Upper lobe of left lung (tissue), 6 donors: ENCODE results near the gene ADGRE1. TPM values are rescaled to one million over a fixed set of nuclear protein-coding genes. Genes with fewer than 3 reads are reported as not detected.

Experiments used
- ATAC-seq, 2 donors: fragments of 200-7000 bp; cut with Tn5 transposase; one replicate each; pipeline ENCODE4 v1.9.1; 2022; ENCODE audit warnings: mild to moderate bottlenecking in 2 of 2, moderate library complexity in 2 of 2; ENCODE audit not compliant: low FRiP score in 2 of 2
- DNase-seq, 2 donors: peaks; one replicate each; pipeline ENCODE4 v3.0.0-alpha.2; 2019 to 2020
- H3K27ac ChIP-seq, 4 donors: fragments of 200-600 bp; sonication (generic); one replicate each; pipeline ENCODE4 v1.5.1; 2016 to 2019
- H3K27me3 ChIP-seq, 4 donors: fragments of 200-600 bp; sonication (generic); one replicate each; pipeline ENCODE4 v1.5.1; 2017 to 2019
- H3K36me3 ChIP-seq, 4 donors: fragments of 200-600 bp; sonication (generic); one replicate each; pipeline ENCODE4 v1.5.1; 2016 to 2019
- H3K4me1 ChIP-seq, 4 donors: fragments of 200-600 bp; sonication (generic); one replicate each; pipeline ENCODE4 v1.5.1; 2018 to 2019
- H3K4me3 ChIP-seq, 4 donors: fragments of 200-600 bp; sonication (generic); one replicate each; pipeline ENCODE4 v1.5.1; 2017 to 2019; ENCODE audit warnings: mild to moderate bottlenecking in 2 of 4, moderate library complexity in 1 of 4
- H3K9me3 ChIP-seq, 4 donors: fragments of 200-600 bp; sonication (generic); one replicate each; pipeline ENCODE4 v1.5.1; 2018 to 2019
- CTCF ChIP-seq, 6 experiments: fragments of 450-650 bp in 4 of 6; fragments of 200-600 bp in 2 of 6; sonication (generic) in 2 of 6; IDR thresholded peaks; one replicate each; pipeline ENCODE4 v1.5.1; 2016 to 2019; ENCODE audit warnings: antibody characterized with exemption in 6 of 6
- EP300 ChIP-seq, 4 donors: sonication (generic); formaldehyde crosslinking; IDR thresholded peaks; one replicate each; pipeline ENCODE4 v1.5.1; 2017; ENCODE audit warnings: antibody characterized with exemption in 4 of 4, control low read depth in 2 of 4
- POLR2A ChIP-seq, 4 donors: fragments of 450-650 bp; IDR thresholded peaks; one replicate each; pipeline ENCODE4 v1.5.1; 2016 to 2017; ENCODE audit warnings: antibody characterized with exemption in 4 of 4, mild to moderate bottlenecking in 2 of 4
- POLR2AphosphoS5 ChIP-seq, 2 donors: sonication (generic); formaldehyde crosslinking; IDR thresholded peaks; one replicate each; pipeline ENCODE4 v1.5.1; 2017; ENCODE audit warnings: antibody characterized with exemption in 2 of 2
- WGBS, 2 donors: methylation state at CpG; one replicate each; pipeline ENCODE4 v1.1.5; 2017 to 2018; 5-methylcytosine and 5-hydroxymethylcytosine counted together
- total RNA-seq, 6 donors: library from RNA; depleted of rRNA in 4 of 6; stranded (reverse); fragments of >200 nt in 4 of 6; gene quantifications; one replicate each; pipeline versions ENCODE4 v1.1.0 to v1.2.1, GENCODE V29; 2016 to 2021
- donor health status: DM: no; HTN: no; CAD: no; lungs with moderate emphysema.
- donor health status: DM: no; HTN: yes; CAD: no; lungs with severe emphysema.

The ADGRE1 gene
- total RNA-seq, 6 donors from 2014 or later: 0.79 to 7.3 (median 4.3) TPM

- no peak for DNase-seq
- H3K36me3 ChIP-seq: peaks cover 0 to 1% (median under 1%) of the 10 kb centered on the region in 4 donors
These were observed 38.4 kb upstream of the ADGRE1 start for GRCh38 chr19:6848986-6849385.

DNA sequence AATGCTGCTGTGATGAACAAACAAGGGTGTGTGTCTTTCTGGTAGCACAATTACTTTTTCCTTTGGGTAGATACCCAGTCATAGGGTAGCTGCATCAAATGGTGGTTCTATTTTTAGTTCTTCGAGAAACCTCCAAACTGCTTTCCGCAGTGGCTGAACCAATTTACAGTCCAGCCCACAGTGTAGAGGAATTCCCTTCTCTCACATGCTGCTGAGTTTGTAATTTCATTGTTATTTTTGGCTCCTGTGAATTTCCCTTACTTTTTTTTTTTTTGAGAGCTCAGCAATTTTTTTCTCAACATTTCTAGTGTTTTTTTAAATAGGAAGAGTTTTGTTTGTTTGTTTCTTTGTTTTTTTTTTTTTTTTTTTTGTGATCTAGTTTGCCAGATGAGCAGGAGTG is 37.5 kb upstream of the ADGRE1 start:
- no peaks in the 10 kb centered on the region for H3K4me1 ChIP-seq
- H3K9me3 ChIP-seq: no peaks in the 10 kb centered on the region
- no peak for DNase-seq
- no peak overlapping the region for H3K4me3 ChIP-seq
- no peak overlapping the region for H3K27ac ChIP-seq
- H3K27me3 ChIP-seq: no peaks in the 10 kb centered on the region
- 71 to 72% methylated on average over 2 of the region's 2 CpGs for WGBS, 2 donors
- H3K36me3 ChIP-seq: peaks cover 0 to 6% (median 2%) of the 10 kb centered on the region in 4 donors
- no peak for TF ChIP-seq POLR2A (IDR thresholded peaks at IDR 0.05)
- TF ChIP-seq CTCF (IDR thresholded peaks at IDR 0.05): no peak
- no peak for TF ChIP-seq POLR2AphosphoS5 (IDR thresholded peaks at IDR 0.05)
- no peak for TF ChIP-seq EP300 (IDR thresholded peaks at IDR 0.05)
- ATAC-seq: no peak

More at GRCh38 chr19:6848986-6849385, 38.4 kb upstream of the ADGRE1 start:
- WGBS, 2 donors: 81 to 93% methylated on average over 3 of the region's 3 CpGs
- Histone ChIP-seq H3K4me1 (no peaks in the 10 kb centered on the region), H3K4me3 (no peak overlapping the region), H3K27ac (no peak overlapping the region), H3K27me3 (no peaks in the 10 kb centered on the region), H3K9me3 (no peaks in the 10 kb centered on the region)
- no peak for ATAC-seq
- TF ChIP-seq POLR2AphosphoS5 (IDR thresholded peaks at IDR 0.05): no peak
- TF ChIP-seq CTCF (IDR thresholded peaks at IDR 0.05): no peak
- no peak for TF ChIP-seq POLR2A (IDR thresholded peaks at IDR 0.05)
- TF ChIP-seq EP300 (IDR thresholded peaks at IDR 0.05): no peak

- no peaks in the 10 kb centered on the region for H3K4me1 ChIP-seq
- 71 to 81% methylated on average over 1 of the region's 1 CpG for WGBS, 2 donors
- no peak overlapping the region for H3K27ac ChIP-seq
- TF ChIP-seq EP300 (IDR thresholded peaks at IDR 0.05) (no peak), CTCF (IDR thresholded peaks at IDR 0.05) (no peak), POLR2A (IDR thresholded peaks at IDR 0.05) (no peak), POLR2AphosphoS5 (IDR thresholded peaks at IDR 0.05) (no peak)
- H3K4me3 ChIP-seq: no peak overlapping the region
- H3K9me3 ChIP-seq: no peaks in the 10 kb centered on the region
- H3K27me3 ChIP-seq: no peaks in the 10 kb centered on the region
- no peak for DNase-seq
- peaks cover 0 to 6% (median 2%) of the 10 kb centered on the region in 4 donors for H3K36me3 ChIP-seq
- no peak for ATAC-seq
These were observed 36.0 kb upstream of the ADGRE1 start for GRCh38 chr19:6851359-6851758.

GRCh38 chr19:6852001-6852400 is 35.4 kb upstream of the ADGRE1 start:
- no peak for DNase-seq
- TF ChIP-seq POLR2A (IDR thresholded peaks at IDR 0.05): no peak
- TF ChIP-seq CTCF (IDR thresholded peaks at IDR 0.05): no peak
- TF ChIP-seq POLR2AphosphoS5 (IDR thresholded peaks at IDR 0.05): no peak
- no peak for TF ChIP-seq EP300 (IDR thresholded peaks at IDR 0.05)

DNA sequence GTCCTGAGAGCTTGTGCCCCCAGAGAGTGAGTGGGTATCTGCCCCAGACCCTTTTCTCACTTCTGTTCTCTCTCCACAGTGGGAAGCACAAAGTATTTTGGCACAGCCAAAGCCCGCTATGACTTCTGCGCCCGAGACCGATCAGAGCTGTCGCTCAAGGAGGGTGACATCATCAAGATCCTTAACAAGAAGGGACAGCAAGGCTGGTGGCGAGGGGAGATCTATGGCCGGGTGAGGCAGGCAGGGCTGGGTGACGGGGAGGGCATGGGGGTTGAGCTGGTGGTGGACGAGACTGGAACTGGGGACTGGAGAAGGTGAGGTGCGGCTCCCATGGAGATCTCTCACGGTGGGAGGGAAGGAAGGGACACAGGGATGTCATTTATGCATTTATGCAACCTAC is 33.5 kb upstream of the ADGRE1 start:
- H3K36me3 ChIP-seq: peaks cover 0 to 6% (median 2%) of the 10 kb centered on the region in 4 donors
- no peak for TF ChIP-seq EP300 (IDR thresholded peaks at IDR 0.05)
- H3K9me3 ChIP-seq: no peaks in the 10 kb centered on the region
- no peak overlapping the region for H3K4me3 ChIP-seq
- no peak for DNase-seq
- H3K27ac ChIP-seq: no peak overlapping the region
- WGBS, 2 donors: 76 to 85% methylated on average over 11 of the region's 11 CpGs
- no peaks in the 10 kb centered on the region for H3K4me1 ChIP-seq
- no peaks in the 10 kb centered on the region for H3K27me3 ChIP-seq
- ATAC-seq: no peak

More at GRCh38 chr19:6852001-6852400, 35.4 kb upstream of the ADGRE1 start:
- H3K4me3 ChIP-seq: no peak overlapping the region
- H3K4me1 ChIP-seq: no peaks in the 10 kb centered on the region
- no peak overlapping the region for H3K27ac ChIP-seq
- 100% methylated on average over 1 of the region's 1 CpG for WGBS, 2 donors
- no peaks in the 10 kb centered on the region for H3K27me3 ChIP-seq
- H3K36me3 ChIP-seq: peaks cover 0 to 6% (median 2%) of the 10 kb centered on the region in 4 donors
- no peak for ATAC-seq
- H3K9me3 ChIP-seq: no peaks in the 10 kb centered on the region
